ENCODE results near the gene MS4A5. TPM values are rescaled to one million over a fixed set of nuclear protein-coding genes. Genes with fewer than 3 reads are reported as not detected.

The MS4A5 gene
- total RNA-seq, 1 experiment from 2014 or later: not detected

GRCh38 chr11:60469723-60470122, 40.4 kb downstream of the MS4A5 start:
- no peak overlapping the region for H2BK12ac ChIP-seq (ENCODE audit: insufficient read length, low read depth, low read length)
- no CpG with 5 or more reads among the region's 2 CpGs for WGBS (ENCODE audit: extremely low coverage, insufficient read length, low lambda C conversion rate)
- H3T11ph ChIP-seq (ENCODE audit: low read length): no peak overlapping the region
- Mint-ChIP-seq H3K4me3 (no peak overlapping the region), H3K36me3 (ENCODE audit: insufficient read depth in 1 of 3, low read depth in 3 of 3) (no peaks in the 10 kb centered on the region), H3K4me1 (no peaks in the 10 kb centered on the region), H3K27me3 (ENCODE audit: low read depth) (no peaks in the 10 kb centered on the region), H3K9me3 (no peaks in the 10 kb centered on the region), H3K27ac (no peak overlapping the region)
- H4K8ac ChIP-seq (replicated peaks; ENCODE audit: insufficient read length, low read depth, low read length): no peak overlapping the region
- H4K20me1 ChIP-seq (ENCODE audit: control insufficient read depth, insufficient read depth, insufficient read length): no peaks in the 10 kb centered on the region
- no peaks in the 10 kb centered on the region for H3K27me3 ChIP-seq (ENCODE audit: insufficient read depth, low read length)
- no peak overlapping the region for H2AK5ac ChIP-seq (ENCODE audit: insufficient read length, low read length)
- no peak overlapping the region for H3K9ac ChIP-seq (ENCODE audit: extremely low read depth, insufficient read length, low read length)
- no peak overlapping the region for H3K27ac ChIP-seq (ENCODE audit: insufficient read length, low read depth, low read length)
- H4K5ac ChIP-seq (ENCODE audit: insufficient read length, low read depth, low read length): no peak overlapping the region
- H3K79me1 ChIP-seq (ENCODE audit: insufficient read depth, low read depth, low read length, poor library complexity, severe bottlenecking): no peaks in the 10 kb centered on the region
- H3K9me3 ChIP-seq (ENCODE audit: control insufficient read depth, low read depth, low read length): no peaks in the 10 kb centered on the region
- H3K4me1 ChIP-seq (ENCODE audit: insufficient read depth, low read length): no peaks in the 10 kb centered on the region
- no peaks in the 10 kb centered on the region for H3K23me2 ChIP-seq (ENCODE audit: insufficient read length, low read depth, low read length, poor library complexity, severe bottlenecking)
- H3K4ac ChIP-seq (ENCODE audit: low read depth, low read length): no peak overlapping the region
- H2BK5ac ChIP-seq (ENCODE audit: insufficient read length, low read length): no peak overlapping the region
- no peak overlapping the region for H2BK20ac ChIP-seq (ENCODE audit: low read depth, low read length, poor library complexity, severe bottlenecking)
- no peak for DNase-seq
- no peak overlapping the region for H3K23ac ChIP-seq (ENCODE audit: insufficient read length, low read depth, low read length)
- H3K56ac ChIP-seq (ENCODE audit: insufficient read length, low read depth, low read length): no peak overlapping the region
- H4K91ac ChIP-seq (ENCODE audit: insufficient read length, low read depth, low read length): no peak overlapping the region
- no peak overlapping the region for H3K18ac ChIP-seq (ENCODE audit: insufficient read length, low read depth, low read length)
- H2BK15ac ChIP-seq (ENCODE audit: low read depth, low read length): no peak overlapping the region
- H2AFZ ChIP-seq (ENCODE audit: low read length): no peak overlapping the region
- H3K14ac ChIP-seq (ENCODE audit: insufficient read depth, low read length): no peak overlapping the region
- H2BK120ac ChIP-seq (ENCODE audit: low read depth, low read length, poor library complexity, severe bottlenecking): no peak overlapping the region
- H3K4me2 ChIP-seq (ENCODE audit: insufficient read depth, insufficient read length, low read length): no peak overlapping the region
- H3K79me2 ChIP-seq (ENCODE audit: insufficient read depth, low read length): no peaks in the 10 kb centered on the region
- no peak; the same call in 2 of the 3 replicates for TF ChIP-seq CTCF (conservative IDR thresholded peaks at IDR 0.05)

All from H9 (cell line).